ENCODE results near the gene NRP2.

DNA sequence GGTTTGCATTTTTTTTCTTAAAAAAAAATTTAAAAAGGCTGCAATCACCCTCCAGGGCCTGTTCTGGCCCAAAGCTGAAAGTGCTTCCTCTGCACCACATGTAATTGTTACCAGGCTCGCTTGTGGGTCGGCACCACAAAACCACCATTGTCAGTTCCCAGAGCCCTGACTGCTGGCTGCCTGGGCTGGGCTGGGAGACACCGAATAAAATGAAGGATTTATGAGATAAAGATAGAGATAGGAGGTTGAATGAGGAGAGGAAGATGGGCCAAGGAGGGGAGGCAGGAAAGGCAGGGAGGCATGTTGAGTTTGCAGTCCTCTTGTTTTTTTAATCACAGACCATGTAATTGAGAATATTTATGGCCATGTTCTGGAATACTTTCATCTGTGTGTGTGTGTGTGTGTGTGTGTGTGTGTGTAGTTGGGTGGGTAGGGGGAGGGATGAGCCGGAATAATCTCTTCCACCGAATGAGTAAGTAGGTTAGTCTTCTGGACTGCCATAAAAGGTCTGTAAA lies 14.7 kb downstream of the NRP2 start:
- TF ChIP-seq, protein P1, sequence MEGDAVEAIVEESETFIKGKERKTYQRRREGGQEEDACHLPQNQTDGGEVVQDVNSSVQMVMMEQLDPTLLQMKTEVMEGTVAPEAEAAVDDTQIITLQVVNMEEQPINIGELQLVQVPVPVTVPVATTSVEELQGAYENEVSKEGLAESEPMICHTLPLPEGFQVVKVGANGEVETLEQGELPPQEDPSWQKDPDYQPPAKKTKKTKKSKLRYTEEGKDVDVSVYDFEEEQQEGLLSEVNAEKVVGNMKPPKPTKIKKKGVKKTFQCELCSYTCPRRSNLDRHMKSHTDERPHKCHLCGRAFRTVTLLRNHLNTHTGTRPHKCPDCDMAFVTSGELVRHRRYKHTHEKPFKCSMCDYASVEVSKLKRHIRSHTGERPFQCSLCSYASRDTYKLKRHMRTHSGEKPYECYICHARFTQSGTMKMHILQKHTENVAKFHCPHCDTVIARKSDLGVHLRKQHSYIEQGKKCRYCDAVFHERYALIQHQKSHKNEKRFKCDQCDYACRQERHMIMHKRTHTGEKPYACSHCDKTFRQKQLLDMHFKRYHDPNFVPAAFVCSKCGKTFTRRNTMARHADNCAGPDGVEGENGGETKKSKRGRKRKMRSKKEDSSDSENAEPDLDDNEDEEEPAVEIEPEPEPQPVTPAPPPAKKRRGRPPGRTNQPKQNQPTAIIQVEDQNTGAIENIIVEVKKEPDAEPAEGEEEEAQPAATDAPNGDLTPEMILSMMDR (IDR thresholded peaks at IDR 0.05): no peak
- TF ChIP-seq EZH2phosphoT487 (IDR thresholded peaks at IDR 0.05) (no peak), EZH2 (IDR thresholded peaks at IDR 0.05) (no peak)
